H9 (cell line): Measurements from ENCODE around the gene LDLRAD4. TPM values are rescaled to one million over a fixed set of nuclear protein-coding genes. Genes with fewer than 3 reads are reported as not detected.

Experiments
- DNase-seq: peaks from one replicate; pipeline ENCODE4 v3.0.0-alpha.2; 2017
- H2AFZ ChIP-seq: one replicate; pipeline ENCODE4 v1.6.1; 2013; ENCODE audit warnings: mild to moderate bottlenecking, low read length, control low read depth, moderate library complexity
- H2AK5ac ChIP-seq: 2 replicates; pipeline ENCODE4 v1.6.1; 2013; ENCODE audit warnings: low read length, control low read depth, mixed read lengths; ENCODE audit not compliant: insufficient read length
- H2BK120ac ChIP-seq: one replicate; pipeline ENCODE4 v1.6.1; 2013; ENCODE audit warnings: low read depth, mild to moderate bottlenecking, low read length, control low read depth, inconsistent platforms; ENCODE audit not compliant: poor library complexity, severe bottlenecking
- H2BK12ac ChIP-seq: 2 replicates; pipeline ENCODE4 v1.6.1; 2013; ENCODE audit warnings: low read length, control low read depth, mixed read lengths, low read depth; ENCODE audit not compliant: insufficient read length
- H2BK15ac ChIP-seq: 2 replicates; pipeline ENCODE4 v1.6.1; 2013; ENCODE audit warnings: low read depth, low read length, control low read depth
- H2BK20ac ChIP-seq: one replicate; pipeline ENCODE4 v1.6.1; 2013; ENCODE audit warnings: low read depth, mild to moderate bottlenecking, low read length, control low read depth, inconsistent platforms; ENCODE audit not compliant: poor library complexity, severe bottlenecking
- H2BK5ac ChIP-seq: 2 replicates; pipeline ENCODE4 v1.6.1; 2013; ENCODE audit warnings: low read length, control low read depth, mixed read lengths; ENCODE audit not compliant: insufficient read length
- H3K14ac ChIP-seq: 2 replicates; pipeline ENCODE4 v1.6.1; 2013; ENCODE audit warnings: low read length, control low read depth; ENCODE audit not compliant: insufficient read depth
- H3K18ac ChIP-seq: 2 replicates; pipeline ENCODE4 v1.6.1; 2013; ENCODE audit warnings: low read depth, mild to moderate bottlenecking, mixed read lengths, low read length, control low read depth; ENCODE audit not compliant: insufficient read length
- H3K23ac ChIP-seq: 2 replicates; pipeline ENCODE4 v1.6.1; 2013; ENCODE audit warnings: low read length, control low read depth, mixed read lengths, low read depth; ENCODE audit not compliant: insufficient read length
- H3K23me2 ChIP-seq: 2 replicates; pipeline ENCODE4 v1.6.1; 2013; ENCODE audit warnings: low read depth, mild to moderate bottlenecking, mixed read lengths, low read length, control low read depth; ENCODE audit not compliant: insufficient read length, poor library complexity, severe bottlenecking
- H3K27ac ChIP-seq: 2 replicates; pipeline ENCODE4 v1.5.1; 2013; ENCODE audit warnings: low read length, control low read depth, mixed read lengths, low read depth; ENCODE audit not compliant: insufficient read length
- H3K27me3 ChIP-seq: 2 replicates; pipeline ENCODE4 v1.6.1; 2013; ENCODE audit warnings: low read length, control low read depth, inconsistent platforms; ENCODE audit not compliant: insufficient read depth
- H3K4ac ChIP-seq: 2 replicates; pipeline ENCODE4 v1.6.1; 2013; ENCODE audit warnings: low read depth, mild to moderate bottlenecking, control low read depth, inconsistent platforms, low read length, moderate library complexity
- H3K4me1 ChIP-seq: 2 replicates; pipeline ENCODE4 v1.6.1; 2013; ENCODE audit warnings: low read length, control low read depth, inconsistent platforms; ENCODE audit not compliant: insufficient read depth
- H3K4me2 ChIP-seq: 2 replicates; pipeline ENCODE4 v1.6.1; 2013; ENCODE audit warnings: low read length, control low read depth, mixed read lengths; ENCODE audit not compliant: insufficient read length, insufficient read depth
- H3K56ac ChIP-seq: 2 replicates; pipeline ENCODE4 v1.6.1; 2013; ENCODE audit warnings: low read depth, mild to moderate bottlenecking, mixed read lengths, low read length, control low read depth; ENCODE audit not compliant: insufficient read length
- H3K79me1 ChIP-seq: 2 replicates; pipeline ENCODE4 v1.6.1; 2013; ENCODE audit warnings: low read depth, mild to moderate bottlenecking, moderate library complexity, low read length, control low read depth, inconsistent platforms; ENCODE audit not compliant: insufficient read depth, poor library complexity, severe bottlenecking
- H3K79me2 ChIP-seq: 2 replicates; pipeline ENCODE4 v1.6.1; 2013; ENCODE audit warnings: low read length, control low read depth, inconsistent platforms; ENCODE audit not compliant: insufficient read depth
- H3K9ac ChIP-seq: 2 replicates; pipeline ENCODE4 v1.6.1; 2013; ENCODE audit warnings: low read length, control low read depth, mixed read lengths; ENCODE audit not compliant: insufficient read length; ENCODE audit errors: extremely low read depth
- H3K9me3 ChIP-seq: one replicate; pipeline ENCODE4 v1.6.1; 2013; ENCODE audit warnings: low read depth, low read length, inconsistent platforms; ENCODE audit not compliant: control insufficient read depth
- H3T11ph ChIP-seq: one replicate; pipeline ENCODE4 v1.6.1; 2013; ENCODE audit warnings: mild to moderate bottlenecking, low read length, control low read depth, inconsistent platforms
- H4K20me1 ChIP-seq: one replicate; pipeline ENCODE4 v1.6.1; 2013; ENCODE audit not compliant: control insufficient read depth, insufficient read length, insufficient read depth
- H4K5ac ChIP-seq: 2 replicates; pipeline ENCODE4 v1.6.1; 2013; ENCODE audit warnings: low read depth, mild to moderate bottlenecking, mixed read lengths, low read length, control low read depth; ENCODE audit not compliant: insufficient read length
- H4K8ac ChIP-seq: replicated peaks from 2 replicates; pipeline ENCODE4 v1.6.1; 2013; ENCODE audit warnings: low read length, control low read depth, mixed read lengths, low read depth; ENCODE audit not compliant: insufficient read length
- H4K91ac ChIP-seq: 2 replicates; pipeline ENCODE4 v1.6.1; 2013; ENCODE audit warnings: low read depth, mild to moderate bottlenecking, moderate library complexity, mixed read lengths, low read length, control low read depth; ENCODE audit not compliant: insufficient read length
- H3K27ac Mint-ChIP-seq, 3 experiments: 2 replicates in 2 of 3; 3 replicates in 1 of 3; pipeline ENCODE4 v1.8.0; 2020 to 2021; ENCODE audit warnings: mixed read lengths in 3 of 3, mild to moderate bottlenecking in 1 of 3, moderate library complexity in 1 of 3
- H3K27me3 Mint-ChIP-seq: 2 replicates; pipeline ENCODE4 v1.8.0; 2021; ENCODE audit warnings: low read depth, mild to moderate bottlenecking, moderate library complexity, mixed read lengths
- H3K36me3 Mint-ChIP-seq, 3 experiments: 2 replicates in 2 of 3; 3 replicates in 1 of 3; pipeline ENCODE4 v1.8.0; 2020 to 2021; ENCODE audit warnings: low read depth in 3 of 3, mixed read lengths in 3 of 3; ENCODE audit not compliant: insufficient read depth in 1 of 3
- H3K4me1 Mint-ChIP-seq, 2 experiments: 2 replicates each; pipeline ENCODE4 v1.8.0; 2020; ENCODE audit warnings: mixed read lengths in 2 of 2
- H3K4me3 Mint-ChIP-seq, 2 experiments: 2 replicates in 1 of 2; 3 replicates in 1 of 2; pipeline ENCODE4 v1.8.0; 2020 to 2021; ENCODE audit warnings: mild to moderate bottlenecking in 2 of 2, mixed read lengths in 2 of 2, moderate library complexity in 1 of 2
- H3K9me3 Mint-ChIP-seq, 2 experiments: 2 replicates in 1 of 2; 3 replicates in 1 of 2; pipeline ENCODE4 v1.8.0; 2020; ENCODE audit warnings: mild to moderate bottlenecking in 2 of 2, mixed read lengths in 2 of 2, moderate library complexity in 1 of 2
- WGBS: extraction: QIAGEN DNeasy Blood & Tissue Kit; methylation state at CpG from one replicate; pipeline ENCODE4 v1.1.7; 2013; ENCODE audit warnings: missing lambda C conversion rate, low lambda C conversion rate, mixed read lengths; ENCODE audit not compliant: insufficient read length; ENCODE audit errors: extremely low coverage; 5-methylcytosine and 5-hydroxymethylcytosine counted together
- total RNA-seq: library from RNA; stranded (reverse); gene quantifications from 2 replicates; pipeline ENCODE4 v1.2.1, GENCODE V29; 2021
- TF ChIP-seq, protein P1 (sequence below): fragments of 200-600 bp; sonication (generic); conservative IDR thresholded peaks from 3 replicates; pipeline ENCODE4 v1.8.0; 2021; ENCODE audit warnings: antibody characterized with exemption, mild to moderate bottlenecking

Gene LDLRAD4
- total RNA-seq, 1 experiment from 2014 or later: 3.9 TPM

DNA sequence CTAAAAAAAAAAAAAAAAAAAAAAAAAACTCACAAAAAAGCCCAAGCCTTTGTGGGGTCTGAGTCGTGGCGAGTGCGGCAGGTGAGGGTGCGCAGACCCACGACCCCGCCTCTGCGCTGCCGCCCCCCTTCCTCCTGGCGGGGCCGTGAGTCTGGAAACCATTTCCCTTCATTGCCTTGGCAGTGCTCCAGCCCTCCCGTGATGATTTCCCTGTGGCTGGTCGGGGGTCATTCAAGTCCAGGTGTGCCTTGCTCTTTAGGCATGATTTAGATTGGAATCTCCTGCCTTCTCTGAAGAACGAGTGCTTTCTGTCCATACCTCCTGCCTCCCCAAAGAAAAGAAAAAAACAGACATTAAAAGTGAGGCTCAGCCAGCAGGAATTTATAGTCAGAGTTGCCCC lies 346.0 kb downstream of the LDLRAD4 start:
- DNase-seq: no peak
- Histone ChIP-seq H3K18ac (no peak overlapping the region), H3K14ac (no peak overlapping the region), H2BK120ac (no peak overlapping the region), H4K20me1 (no peaks in the 10 kb centered on the region), H2BK5ac (no peak overlapping the region), H3K4ac (no peak overlapping the region), H3K27me3 (no peaks in the 10 kb centered on the region), H3T11ph (no peak overlapping the region), H3K79me1 (no peaks in the 10 kb centered on the region), H2BK20ac (no peak overlapping the region), H3K4me2 (no peak overlapping the region), H3K56ac (no peak overlapping the region), H4K91ac (no peak overlapping the region), H3K79me2 (no peaks in the 10 kb centered on the region), H2AK5ac (no peak overlapping the region), H3K27ac (no peak overlapping the region), H2BK15ac (no peak overlapping the region), H3K23ac (no peak overlapping the region), H3K4me1 (no peaks in the 10 kb centered on the region), H3K9ac (no peak overlapping the region), H4K8ac (no peak overlapping the region), H3K9me3 (no peaks in the 10 kb centered on the region), H2AFZ (no peak overlapping the region), H4K5ac (no peak overlapping the region), H3K23me2 (no peaks in the 10 kb centered on the region), H2BK12ac (no peak overlapping the region)
- H3K27ac Mint-ChIP-seq: no peak overlapping the region
- H3K27me3 Mint-ChIP-seq: no peaks in the 10 kb centered on the region; the same call in 1 of the 2 replicates
- H3K4me3 Mint-ChIP-seq: no peak overlapping the region
- TF ChIP-seq, protein P1, sequence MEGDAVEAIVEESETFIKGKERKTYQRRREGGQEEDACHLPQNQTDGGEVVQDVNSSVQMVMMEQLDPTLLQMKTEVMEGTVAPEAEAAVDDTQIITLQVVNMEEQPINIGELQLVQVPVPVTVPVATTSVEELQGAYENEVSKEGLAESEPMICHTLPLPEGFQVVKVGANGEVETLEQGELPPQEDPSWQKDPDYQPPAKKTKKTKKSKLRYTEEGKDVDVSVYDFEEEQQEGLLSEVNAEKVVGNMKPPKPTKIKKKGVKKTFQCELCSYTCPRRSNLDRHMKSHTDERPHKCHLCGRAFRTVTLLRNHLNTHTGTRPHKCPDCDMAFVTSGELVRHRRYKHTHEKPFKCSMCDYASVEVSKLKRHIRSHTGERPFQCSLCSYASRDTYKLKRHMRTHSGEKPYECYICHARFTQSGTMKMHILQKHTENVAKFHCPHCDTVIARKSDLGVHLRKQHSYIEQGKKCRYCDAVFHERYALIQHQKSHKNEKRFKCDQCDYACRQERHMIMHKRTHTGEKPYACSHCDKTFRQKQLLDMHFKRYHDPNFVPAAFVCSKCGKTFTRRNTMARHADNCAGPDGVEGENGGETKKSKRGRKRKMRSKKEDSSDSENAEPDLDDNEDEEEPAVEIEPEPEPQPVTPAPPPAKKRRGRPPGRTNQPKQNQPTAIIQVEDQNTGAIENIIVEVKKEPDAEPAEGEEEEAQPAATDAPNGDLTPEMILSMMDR: no peak
- no peaks in the 10 kb centered on the region for H3K9me3 Mint-ChIP-seq
- WGBS: no CpG with 5 or more reads among the region's 13 CpGs
- H3K36me3 Mint-ChIP-seq: no peaks in the 10 kb centered on the region
- peaks cover 15 to 17% of the 10 kb centered on the region in 2 experiments for H3K4me1 Mint-ChIP-seq
